Effector memory CD4-positive, alpha-beta T cell (primary cell): Measurements from ENCODE around the gene ING5.

Source experiments
- DNase-seq, 3 donors: peaks; one replicate each; pipeline ENCODE4 v3.0.0-alpha.2; 2020
- H3K27ac ChIP-seq: 2 replicates; pipeline ENCODE4 v1.7.0; 2013; ENCODE audit warnings: mild to moderate bottlenecking, low read length, moderate library complexity; ENCODE audit not compliant: insufficient read depth, poor library complexity, severe bottlenecking
- H3K27me3 ChIP-seq: replicated peaks from 2 replicates; pipeline ENCODE4 v1.7.0; 2013; ENCODE audit warnings: mild to moderate bottlenecking, low read length; ENCODE audit not compliant: insufficient read depth, control insufficient read depth, poor library complexity, severe bottlenecking
- H3K36me3 ChIP-seq: 2 replicates; pipeline ENCODE4 v1.7.0; 2013; ENCODE audit warnings: mild to moderate bottlenecking, low read length, moderate library complexity; ENCODE audit not compliant: control insufficient read depth, insufficient read depth
- H3K4me1 ChIP-seq: 2 replicates; pipeline ENCODE4 v1.7.0; 2013; ENCODE audit warnings: low read length, mild to moderate bottlenecking; ENCODE audit not compliant: control insufficient read depth, insufficient read depth, poor library complexity, severe bottlenecking
- H3K4me3 ChIP-seq: 2 replicates; pipeline ENCODE4 v1.7.0; 2013; ENCODE audit warnings: low read length, low read depth, mild to moderate bottlenecking; ENCODE audit not compliant: insufficient read depth, poor library complexity, severe bottlenecking
- H3K9me3 ChIP-seq: 2 replicates; pipeline ENCODE4 v1.7.0; 2013; ENCODE audit warnings: mild to moderate bottlenecking, low read length, moderate library complexity; ENCODE audit not compliant: control insufficient read depth

The ING5 gene

GRCh38 chr2:241703032-241703604 is 1.3 kb downstream of the ING5 start:
- Histone ChIP-seq H3K9me3 (no peaks in the 10 kb centered on the region), H3K36me3 (peaks cover 24% of the 10 kb centered on the region), H3K4me1 (peaks cover 15% of the 10 kb centered on the region), H3K27ac (peak overlapping the region; percentile 77), H3K27me3 (no peaks in the 10 kb centered on the region), H3K4me3 (peak overlapping the region; percentile 72)
- DNase-seq: no peak

GRCh38 chr2:241706537-241706936 is 4.7 kb downstream of the ING5 start:
- no peak overlapping the region for H3K4me3 ChIP-seq
- H3K27me3 ChIP-seq: no peaks in the 10 kb centered on the region
- no peaks in the 10 kb centered on the region for H3K9me3 ChIP-seq
- no peak for DNase-seq
- H3K36me3 ChIP-seq: peaks cover 47% of the 10 kb centered on the region
- H3K4me1 ChIP-seq: peaks cover 8% of the 10 kb centered on the region
- H3K27ac ChIP-seq: no peak overlapping the region

GRCh38 chr2:241708879-241709278 is 7.0 kb downstream of the ING5 start:
- H3K4me1 ChIP-seq: no peaks in the 10 kb centered on the region
- H3K27me3 ChIP-seq: no peaks in the 10 kb centered on the region
- no peak for DNase-seq
- H3K9me3 ChIP-seq: no peaks in the 10 kb centered on the region
- peaks cover 64% of the 10 kb centered on the region for H3K36me3 ChIP-seq
- H3K4me3 ChIP-seq: no peak overlapping the region
- no peak overlapping the region for H3K27ac ChIP-seq

- no peak overlapping the region for H3K27ac ChIP-seq
- DNase-seq: no peak
- no peaks in the 10 kb centered on the region for H3K9me3 ChIP-seq
- no peaks in the 10 kb centered on the region for H3K27me3 ChIP-seq
- peaks cover 42% of the 10 kb centered on the region for H3K36me3 ChIP-seq
- no peaks in the 10 kb centered on the region for H3K4me1 ChIP-seq
- H3K4me3 ChIP-seq: no peak overlapping the region
Observed at GRCh38 chr2:241719093-241719492, 17.3 kb downstream of the ING5 start.

- no peak for DNase-seq
- peaks cover 36% of the 10 kb centered on the region for H3K36me3 ChIP-seq
- no peak overlapping the region for H3K27ac ChIP-seq
- no peaks in the 10 kb centered on the region for H3K9me3 ChIP-seq
- H3K4me1 ChIP-seq: no peaks in the 10 kb centered on the region
- H3K27me3 ChIP-seq: no peaks in the 10 kb centered on the region
- no peak overlapping the region for H3K4me3 ChIP-seq
Observed at GRCh38 chr2:241720099-241720498, 18.3 kb downstream of the ING5 start.

GRCh38 chr2:241720560-241720959 is 18.7 kb downstream of the ING5 start:
- no peak overlapping the region for H3K4me3 ChIP-seq
- no peaks in the 10 kb centered on the region for H3K9me3 ChIP-seq
- H3K27me3 ChIP-seq: no peaks in the 10 kb centered on the region
- no peaks in the 10 kb centered on the region for H3K4me1 ChIP-seq
- no peak overlapping the region for H3K27ac ChIP-seq
- no peak for DNase-seq
- H3K36me3 ChIP-seq: peaks cover 36% of the 10 kb centered on the region

- H3K36me3 ChIP-seq: peaks cover 32% of the 10 kb centered on the region
- H3K27ac ChIP-seq: no peak overlapping the region
- no peaks in the 10 kb centered on the region for H3K4me1 ChIP-seq
- no peaks in the 10 kb centered on the region for H3K9me3 ChIP-seq
- no peak for DNase-seq
- H3K27me3 ChIP-seq: no peaks in the 10 kb centered on the region
- no peak overlapping the region for H3K4me3 ChIP-seq
Observed at GRCh38 chr2:241721852-241722251, 20.0 kb downstream of the ING5 start.

GRCh38 chr2:241722896-241723454 is 21.1 kb downstream of the ING5 start:
- Histone ChIP-seq H3K9me3 (no peaks in the 10 kb centered on the region), H3K4me1 (no peaks in the 10 kb centered on the region), H3K4me3 (no peak overlapping the region), H3K36me3 (peaks cover 32% of the 10 kb centered on the region), H3K27ac (no peak overlapping the region), H3K27me3 (no peaks in the 10 kb centered on the region)
- DNase-seq: no peak

- H3K36me3 ChIP-seq: peaks cover 26% of the 10 kb centered on the region
Observed at GRCh38 chr2:241724259-241724974, 22.6 kb downstream of the ING5 start.

More at GRCh38 chr2:241724259-241724974, 22.6 kb downstream of the ING5 start:
- H3K4me1 ChIP-seq: no peaks in the 10 kb centered on the region
- no peaks in the 10 kb centered on the region for H3K9me3 ChIP-seq
- no peak overlapping the region for H3K4me3 ChIP-seq
- DNase-seq: no peak
- no peak overlapping the region for H3K27ac ChIP-seq
- H3K27me3 ChIP-seq: no peaks in the 10 kb centered on the region
